Activated CD8-positive, alpha-beta T cell treated with anti-CD3 and anti-CD28 coated beads for 36 hours (primary cell): Measurements from ENCODE around the gene CT45A1. TPM values are rescaled to one million over a fixed set of nuclear protein-coding genes. Genes with fewer than 3 reads are reported as not detected.
"Not testable (repeated sequence)": the region's sequence is repeated elsewhere in the genome, so short reads cannot be mapped to it uniquely, and the experiment has no call there.

Experiments used
- ATAC-seq: fragments of 200-7000 bp; cut with Tn5 transposase; one replicate; pipeline ENCODE4 v1.10.0; 2021; ENCODE audit warnings: mild to moderate bottlenecking, moderate library complexity
- CTCF ChIA-PET: fragments of 350-600 bp; sonication (Branson Sonifier 250); formaldehyde crosslinking; loops from one replicate; lab custom pipeline; 2021; ENCODE audit warnings: antibody characterized with exemption; lab: Charles Lee
- POLR2A ChIA-PET: fragments of 350-600 bp; sonication (Branson Sonifier 250); formaldehyde crosslinking; loops from one replicate; lab custom pipeline; 2021; ENCODE audit warnings: antibody characterized with exemption; lab: Charles Lee
- DNase-seq: peaks from one replicate; pipeline ENCODE4 v3.0.0-alpha.2; 2020
- H3K27ac Mint-ChIP-seq: one replicate; pipeline ENCODE4 v1.8.0; 2021; ENCODE audit warnings: mild to moderate bottlenecking, mixed read lengths
- H3K27me3 Mint-ChIP-seq: one replicate; pipeline ENCODE4 v1.8.0; 2021; ENCODE audit warnings: mixed read lengths
- H3K36me3 Mint-ChIP-seq: one replicate; pipeline ENCODE4 v1.8.0; 2021; ENCODE audit warnings: low read depth, mixed read lengths
- H3K4me1 Mint-ChIP-seq: one replicate; pipeline ENCODE4 v1.8.0; 2021; ENCODE audit warnings: low read depth, mixed read lengths
- H3K4me3 Mint-ChIP-seq: one replicate; pipeline ENCODE4 v1.8.0; 2021; ENCODE audit warnings: mild to moderate bottlenecking, moderate library complexity, mixed read lengths
- H3K9me3 Mint-ChIP-seq: one replicate; pipeline ENCODE4 v1.8.0; 2021; ENCODE audit warnings: mixed read lengths
- CTCF ChIP-seq: fragments of 200-600 bp; IDR thresholded peaks from one replicate; pipeline ENCODE4 v1.8.0; 2022; ENCODE audit warnings: antibody characterized with exemption, mild to moderate bottlenecking
- intact Hi-C: fragments of 100-400 bp; cut with micrococcal nuclease; formaldehyde crosslinking; loops from one replicate; pipeline ENCODE4 v1.10.0; 2022
- total RNA-seq, 2 experiments: library from RNA; stranded (reverse); gene quantifications; one replicate each; pipeline ENCODE4 v1.2.3, GENCODE V29; 2021

The CT45A1 gene
- total RNA-seq, result not detected

- ATAC-seq, H3K9me3 Mint-ChIP-seq, H3K4me3 Mint-ChIP-seq, intact Hi-C loops, H3K36me3 Mint-ChIP-seq, H3K27me3 Mint-ChIP-seq, POLR2A ChIA-PET, CTCF ChIA-PET, H3K4me1 Mint-ChIP-seq, H3K27ac Mint-ChIP-seq: not testable (repeated sequence)
- peak; percentile 33 for DNase-seq
Observed at GRCh38 chrX:135713183-135713689, at the start of gene CT45A1. Gene CT45A1, plus strand, starts transcription at chrX:135713639. Its CDS starts 5,302 bp downstream, at chrX:135718941.

GRCh38 chrX:135672979-135673378 is 40.5 kb upstream of the CT45A1 start:
- POLR2A ChIA-PET, ATAC-seq, H3K27ac Mint-ChIP-seq, H3K9me3 Mint-ChIP-seq, CTCF ChIA-PET, H3K4me1 Mint-ChIP-seq, H3K27me3 Mint-ChIP-seq, H3K36me3 Mint-ChIP-seq, H3K4me3 Mint-ChIP-seq, intact Hi-C loops, DNase-seq: not testable (repeated sequence)

- Mint-ChIP-seq H3K27me3 (peaks cover 2% of the 10 kb centered on the region), H3K4me3 (no peak overlapping the region), H3K27ac (no peak overlapping the region), H3K9me3 (no peaks in the 10 kb centered on the region), H3K36me3 (no peaks in the 10 kb centered on the region), H3K4me1 (no peaks in the 10 kb centered on the region)
- ATAC-seq (no peak), DNase-seq (no peak)
- ChIA-PET POLR2A (no interaction called here), CTCF (no interaction called here)
- TF ChIP-seq CTCF, result no peak
- intact Hi-C loops, result no loop called here
Observed at GRCh38 chrX:135688137-135688536, 25.3 kb upstream of the CT45A1 start.

GRCh38 chrX:135695471-135695870 is 18.0 kb upstream of the CT45A1 start:
- H3K9me3 Mint-ChIP-seq, result no peaks in the 10 kb centered on the region
- H3K36me3 Mint-ChIP-seq, result no peaks in the 10 kb centered on the region
- no peak for DNase-seq
- TF ChIP-seq CTCF, result no peak
- ChIA-PET POLR2A (no interaction called here), CTCF (no interaction called here)
- H3K4me1 Mint-ChIP-seq, result no peaks in the 10 kb centered on the region
- H3K4me3 Mint-ChIP-seq, result no peak overlapping the region
- no peak overlapping the region for H3K27ac Mint-ChIP-seq
- intact Hi-C loops, result no loop called here
- H3K27me3 Mint-ChIP-seq, result peaks cover 4% of the 10 kb centered on the region
- no peak for ATAC-seq

GRCh38 chrX:135697601-135698000 is 15.8 kb upstream of the CT45A1 start:
- ATAC-seq (no peak), DNase-seq (no peak)
- Mint-ChIP-seq H3K27ac (no peak overlapping the region), H3K27me3 (peaks cover 4% of the 10 kb centered on the region), H3K4me1 (no peaks in the 10 kb centered on the region), H3K36me3 (no peaks in the 10 kb centered on the region), H3K4me3 (no peak overlapping the region), H3K9me3 (no peaks in the 10 kb centered on the region)
- intact Hi-C loops, result no loop called here
- CTCF ChIA-PET, result no interaction called here
- TF ChIP-seq CTCF, result no peak
- POLR2A ChIA-PET, result no interaction called here

- POLR2A ChIA-PET, result no interaction called here
- no peaks in the 10 kb centered on the region for H3K4me1 Mint-ChIP-seq
- no peak overlapping the region for H3K4me3 Mint-ChIP-seq
- intact Hi-C loops, result no loop called here
- no peak for ATAC-seq
- no peak for DNase-seq
- no peaks in the 10 kb centered on the region for H3K9me3 Mint-ChIP-seq
- H3K36me3 Mint-ChIP-seq, result no peaks in the 10 kb centered on the region
- TF ChIP-seq CTCF, result no peak
- CTCF ChIA-PET, result no interaction called here
- H3K27ac Mint-ChIP-seq, result no peak overlapping the region
- H3K27me3 Mint-ChIP-seq, result peaks cover 4% of the 10 kb centered on the region
Observed at GRCh38 chrX:135698924-135699323, 14.5 kb upstream of the CT45A1 start.
